ENCODE data around the gene TMCO4. TPM values are rescaled to one million over a fixed set of nuclear protein-coding genes. Genes with fewer than 3 reads are reported as not detected.

Gene TMCO4
- total RNA-seq, 1 donor from 2014 or later: not detected

GRCh38 chr1:19675797-19676196 lies 123.9 kb downstream of the TMCO4 start:
- no peak for TF ChIP-seq CTCF (IDR thresholded peaks at IDR 0.05; ENCODE audit: partially characterized antibody, unreplicated experiment)
- H3K9me3 Mint-ChIP-seq (ENCODE audit: unreplicated experiment): peaks cover 2% of the 10 kb centered on the region
- no peak overlapping the region for H3K4me3 Mint-ChIP-seq (ENCODE audit: unreplicated experiment)
- no peaks in the 10 kb centered on the region for H3K36me3 Mint-ChIP-seq (ENCODE audit: unreplicated experiment)
- no peak for DNase-seq
- H3K27me3 Mint-ChIP-seq (ENCODE audit: unreplicated experiment): peaks cover 2% of the 10 kb centered on the region
- no peak overlapping the region for H3K27ac Mint-ChIP-seq (ENCODE audit: unreplicated experiment)
- H3K4me1 Mint-ChIP-seq (ENCODE audit: low read depth, unreplicated experiment): no peaks in the 10 kb centered on the region

- no peak overlapping the region for H3K27ac Mint-ChIP-seq (ENCODE audit: unreplicated experiment)
- H3K9me3 Mint-ChIP-seq (ENCODE audit: unreplicated experiment): peaks cover 2% of the 10 kb centered on the region
- peaks cover under 1% of the 10 kb centered on the region for H3K36me3 Mint-ChIP-seq (ENCODE audit: unreplicated experiment)
- no peaks in the 10 kb centered on the region for H3K4me1 Mint-ChIP-seq (ENCODE audit: low read depth, unreplicated experiment)
- peaks cover 17% of the 10 kb centered on the region for H3K27me3 Mint-ChIP-seq (ENCODE audit: unreplicated experiment)
- DNase-seq: no peak
- no peak overlapping the region for H3K4me3 Mint-ChIP-seq (ENCODE audit: unreplicated experiment)
- no peak for TF ChIP-seq CTCF (IDR thresholded peaks at IDR 0.05; ENCODE audit: partially characterized antibody, unreplicated experiment)
Observed at GRCh38 chr1:19672237-19672636, 127.5 kb downstream of the TMCO4 start.

GRCh38 chr1:19670787-19671186 lies 128.9 kb downstream of the TMCO4 start:
- no peak overlapping the region for H3K27ac Mint-ChIP-seq (ENCODE audit: unreplicated experiment)
- peaks cover 7% of the 10 kb centered on the region for H3K36me3 Mint-ChIP-seq (ENCODE audit: unreplicated experiment)
- DNase-seq: no peak
- H3K4me3 Mint-ChIP-seq (ENCODE audit: unreplicated experiment): no peak overlapping the region
- no peaks in the 10 kb centered on the region for H3K4me1 Mint-ChIP-seq (ENCODE audit: low read depth, unreplicated experiment)
- H3K27me3 Mint-ChIP-seq (ENCODE audit: unreplicated experiment): peaks cover 27% of the 10 kb centered on the region
- H3K9me3 Mint-ChIP-seq (ENCODE audit: unreplicated experiment): peaks cover 4% of the 10 kb centered on the region
- no peak for TF ChIP-seq CTCF (IDR thresholded peaks at IDR 0.05; ENCODE audit: partially characterized antibody, unreplicated experiment)

GRCh38 chr1:19668888-19669287 lies 130.8 kb downstream of the TMCO4 start:
- H3K27ac Mint-ChIP-seq (ENCODE audit: unreplicated experiment): no peak overlapping the region
- peaks cover 29% of the 10 kb centered on the region for H3K27me3 Mint-ChIP-seq (ENCODE audit: unreplicated experiment)
- H3K36me3 Mint-ChIP-seq (ENCODE audit: unreplicated experiment): peaks cover 7% of the 10 kb centered on the region
- no peak for DNase-seq
- H3K4me3 Mint-ChIP-seq (ENCODE audit: unreplicated experiment): no peak overlapping the region
- no peak for TF ChIP-seq CTCF (IDR thresholded peaks at IDR 0.05; ENCODE audit: partially characterized antibody, unreplicated experiment)
- peaks cover 2% of the 10 kb centered on the region for H3K9me3 Mint-ChIP-seq (ENCODE audit: unreplicated experiment)
- no peaks in the 10 kb centered on the region for H3K4me1 Mint-ChIP-seq (ENCODE audit: low read depth, unreplicated experiment)

- DNase-seq: no peak
- TF ChIP-seq CTCF (IDR thresholded peaks at IDR 0.05; ENCODE audit: partially characterized antibody, unreplicated experiment): no peak
- Mint-ChIP-seq H3K9me3 (ENCODE audit: unreplicated experiment) (peaks cover 2% of the 10 kb centered on the region), H3K27me3 (ENCODE audit: unreplicated experiment) (peaks cover 33% of the 10 kb centered on the region), H3K36me3 (ENCODE audit: unreplicated experiment) (peaks cover 7% of the 10 kb centered on the region), H3K4me3 (ENCODE audit: unreplicated experiment) (peak overlapping the region; percentile 68), H3K4me1 (ENCODE audit: low read depth, unreplicated experiment) (no peaks in the 10 kb centered on the region), H3K27ac (ENCODE audit: unreplicated experiment) (no peak overlapping the region)
Observed at GRCh38 chr1:19665496-19666465, 133.9 kb downstream of the TMCO4 start.
